OCI-LY7 (cell line): ENCODE data around the gene SPATA7.

Experiments used
- CTCF ChIP-seq: fragments of 200-600 bp; sonication (generic); conservative IDR thresholded peaks from 2 replicates; pipeline ENCODE4 v1.5.1; 2014; ENCODE audit warnings: mild to moderate bottlenecking, antibody characterized with exemption, low read length, moderate library complexity, mixed read lengths
- EZH2phosphoT487 ChIP-seq: fragments of 200-600 bp; sonication (generic); IDR thresholded peaks from 2 replicates; pipeline ENCODE4 v1.6.1; 2018; ENCODE audit warnings: low read depth, borderline replicate concordance, mild to moderate bottlenecking, mixed run types, antibody characterized with exemption, low read length, moderate library complexity, mixed read lengths

- TF ChIP-seq CTCF, result no peak
- no peak for TF ChIP-seq EZH2phosphoT487
These were observed 739 bp upstream of the SPATA7 start for GRCh38 chr14:88384718-88385117.
